Effector CD4-positive, alpha-beta T cell (primary cell): ENCODE data around the gene KATNIP.

ENCODE experiments used
- DNase-seq: peaks from one replicate; pipeline ENCODE4 v3.0.0-alpha.2; 2020

Gene KATNIP

GRCh38 chr16:27585200-27585599 is 35.3 kb downstream of the KATNIP start:
- no peak for DNase-seq

- no peak for DNase-seq
Measured at GRCh38 chr16:27586711-27587110, 36.8 kb downstream of the KATNIP start.

GRCh38 chr16:27588057-27588456 is 38.1 kb downstream of the KATNIP start:
- DNase-seq, result no peak

GRCh38 chr16:27591837-27592236 is 41.9 kb downstream of the KATNIP start:
- DNase-seq, result no peak

- DNase-seq, result no peak
Measured at GRCh38 chr16:27595475-27595874, 45.5 kb downstream of the KATNIP start.

- no peak for DNase-seq
Measured at GRCh38 chr16:27595993-27596392, 46.0 kb downstream of the KATNIP start.

- DNase-seq, result no peak
Measured at GRCh38 chr16:27596411-27596810, 46.5 kb downstream of the KATNIP start.

GRCh38 chr16:27597361-27597760 is 47.4 kb downstream of the KATNIP start:
- no peak for DNase-seq

- DNase-seq, result no peak
Measured at GRCh38 chr16:27598220-27598619, 48.3 kb downstream of the KATNIP start.

GRCh38 chr16:27598931-27599565 is 49.1 kb downstream of the KATNIP start:
- no peak for DNase-seq

GRCh38 chr16:27599606-27600005 is 49.7 kb downstream of the KATNIP start:
- no peak for DNase-seq
